Small intestine (tissue), 7 donors: ENCODE measurements around the gene KLRF2. TPM values are rescaled to one million over a fixed set of nuclear protein-coding genes. Genes with fewer than 3 reads are reported as not detected.

Source experiments
- DNase-seq, 2 donors: peaks; one replicate each; pipeline versions ENCODE4 v3.0.0 to v3.0.0-alpha.2; 2013
- FAIRE-seq: peaks from 2 replicates; lab custom pipeline; 2012; peaks lifted over from hg19 to GRCh38; lab: Jason Lieb, UNC
- H3K27ac ChIP-seq, 3 donors: one replicate each; pipeline ENCODE4 v1.5.1; 2013; ENCODE audit warnings: low read length in 2 of 3, mild to moderate bottlenecking in 2 of 3, control low read depth in 1 of 3, inconsistent platforms in 1 of 3, low read depth in 1 of 3, moderate library complexity in 1 of 3
- H3K27me3 ChIP-seq, 3 donors: one replicate each; pipeline ENCODE4 v1.6.1; 2013; ENCODE audit warnings: low read length in 3 of 3, inconsistent platforms in 1 of 3; ENCODE audit not compliant: control insufficient read depth in 3 of 3, insufficient read depth in 3 of 3
- H3K36me3 ChIP-seq, 3 donors: one replicate each; pipeline ENCODE4 v1.6.1; 2013; ENCODE audit warnings: low read length in 3 of 3, inconsistent platforms in 1 of 3, low read depth in 1 of 3, mild to moderate bottlenecking in 1 of 3, moderate library complexity in 1 of 3; ENCODE audit not compliant: control insufficient read depth in 3 of 3, insufficient read depth in 2 of 3
- H3K4me1 ChIP-seq, 3 donors: one replicate each; pipeline ENCODE4 v1.6.1; 2013; ENCODE audit warnings: low read length in 2 of 3, inconsistent platforms in 1 of 3, low read depth in 1 of 3, mild to moderate bottlenecking in 1 of 3, moderate library complexity in 1 of 3; ENCODE audit not compliant: control insufficient read depth in 3 of 3, insufficient read depth in 2 of 3
- H3K4me3 ChIP-seq, 3 donors: one replicate each; pipeline ENCODE4 v1.5.1; 2013; ENCODE audit warnings: low read length in 3 of 3, control low read depth in 1 of 3, inconsistent platforms in 1 of 3, low read depth in 1 of 3, mild to moderate bottlenecking in 1 of 3, moderate library complexity in 1 of 3
- H3K9me3 ChIP-seq, 2 donors: one replicate each; pipeline ENCODE4 v1.6.1; 2013; ENCODE audit warnings: low read depth in 1 of 2, low read length in 1 of 2; ENCODE audit not compliant: control insufficient read depth in 2 of 2, insufficient read depth in 1 of 2
- WGBS, 3 donors: extraction: QIAGEN DNeasy Blood & Tissue Kit; methylation state at CpG; one replicate each; pipeline ENCODE4 v1.1.7; 2013; 5-methylcytosine and 5-hydroxymethylcytosine counted together
- polyA plus RNA-seq, 4 donors: library from polyadenylated mRNA; stranded (reverse) in 3 of 4; unstranded in 1 of 4; fragments of 200-250 nt in 3 of 4; fragments of 120-200 nt in 1 of 4; gene quantifications; one replicate each; pipeline versions ENCODE4 v1.2.1 to v1.2.3, GENCODE V29; 2013
- donor health status: healthy with polysubstance abuse.
- donor health status: control.
- donor health status: control.
- donor health status: Bipolar disorder and iron deficiency.
- donor health status: healthy.

KLRF2 gene
- polyA plus RNA-seq, 4 donors = 0.75 TPM; not detected in 3

DNA sequence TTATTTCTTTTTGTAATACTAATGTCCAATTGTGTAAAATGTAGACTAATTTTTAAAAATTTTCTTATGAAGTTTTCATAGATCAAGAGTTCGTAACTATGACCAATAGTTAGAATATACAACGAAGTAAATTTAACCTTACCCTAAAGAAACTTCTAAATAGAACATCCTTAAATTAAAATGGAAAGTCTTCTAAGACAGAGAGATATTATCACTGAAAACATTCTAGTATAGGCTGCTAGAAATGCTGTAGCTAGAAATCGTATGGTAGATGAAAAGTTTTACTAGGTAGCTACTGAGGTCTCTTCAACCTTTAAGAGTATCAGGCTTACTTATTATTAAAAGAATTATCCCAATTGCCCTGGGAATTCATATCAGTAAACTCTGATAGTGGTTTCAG, 50.0 kb downstream of the KLRF2 start:
- DNase-seq = no peak
- H3K4me1 ChIP-seq = no peaks in the 10 kb centered on the region
- no peak overlapping the region for H3K27ac ChIP-seq
- H3K27me3 ChIP-seq = no peaks in the 10 kb centered on the region
- FAIRE-seq = peak; percentile 33
- H3K9me3 ChIP-seq = no peaks in the 10 kb centered on the region
- H3K4me3 ChIP-seq = no peak overlapping the region
- no peaks in the 10 kb centered on the region for H3K36me3 ChIP-seq
- WGBS, 3 donors = 60 to 77% (median 60%) methylated on average over 3 of the region's 3 CpGs

GRCh38 chr12:9932270-9932669, 51.0 kb downstream of the KLRF2 start, which contains the start of gene CLEC2A:
CLEC2A (minus strand) TSS chr12:9932370; CDS start chr12:9932329, 41 bp downstream.
- FAIRE-seq = no peak
- no peak within 1 kb of the TSS for H3K27ac ChIP-seq
- WGBS, 3 donors = 56 to 82% (median 77%) methylated on average over 6 of the region's 6 CpGs

GRCh38 chr12:9933958-9934357, 52.7 kb downstream of the KLRF2 start:
- Histone ChIP-seq H3K4me1 (no peaks in the 10 kb centered on the region), H3K27ac (no peak overlapping the region), H3K27me3 (no peaks in the 10 kb centered on the region), H3K9me3 (no peaks in the 10 kb centered on the region), H3K4me3 (no peak overlapping the region), H3K36me3 (no peaks in the 10 kb centered on the region)
- no peak for FAIRE-seq
- no peak for DNase-seq
- 91 to 96% (median 92%) methylated on average over 2 of the region's 2 CpGs for WGBS, 3 donors

More at GRCh38 chr12:9932270-9932669, 51.0 kb downstream of the KLRF2 start, which contains the start of gene CLEC2A:
- DNase-seq = no peak
- Histone ChIP-seq H3K27me3 (no peaks in the 10 kb centered on the region), H3K4me1 (no peaks in the 10 kb centered on the region), H3K9me3 (no peaks in the 10 kb centered on the region), H3K4me3 (no peak within 1 kb of the TSS), H3K36me3 (no peaks in the 10 kb centered on the region)

GRCh38 chr12:9935026-9935425, 53.7 kb downstream of the KLRF2 start:
- DNase-seq (no peak), FAIRE-seq (no peak)
- Histone ChIP-seq H3K9me3 (no peaks in the 10 kb centered on the region), H3K27me3 (no peaks in the 10 kb centered on the region), H3K4me3 (no peak overlapping the region), H3K27ac (no peak overlapping the region), H3K4me1 (no peaks in the 10 kb centered on the region), H3K36me3 (no peaks in the 10 kb centered on the region)
- WGBS, 3 donors = 90 to 100% (median 96%) methylated on average over 2 of the region's 2 CpGs

GRCh38 chr12:9936591-9936990, 55.3 kb downstream of the KLRF2 start:
- Histone ChIP-seq H3K36me3 (no peaks in the 10 kb centered on the region), H3K4me1 (no peaks in the 10 kb centered on the region), H3K27ac (no peak overlapping the region), H3K27me3 (no peaks in the 10 kb centered on the region), H3K4me3 (no peak overlapping the region), H3K9me3 (no peaks in the 10 kb centered on the region)
- DNase-seq (no peak), FAIRE-seq (no peak)
- 60 to 73% (median 65%) methylated on average over 10 of the region's 10 CpGs for WGBS, 3 donors

- H3K4me1 ChIP-seq = no peaks in the 10 kb centered on the region
- WGBS, 3 donors = 33 to 43% (median 41%) methylated on average over 2 of the region's 2 CpGs
- H3K27me3 ChIP-seq = peaks cover 0 to 5% (median 0%) of the 10 kb centered on the region in 3 donors
- FAIRE-seq (no peak), DNase-seq (no peak)
- H3K36me3 ChIP-seq = no peaks in the 10 kb centered on the region
- H3K4me3 ChIP-seq = no peak overlapping the region
- no peaks in the 10 kb centered on the region for H3K9me3 ChIP-seq
- H3K27ac ChIP-seq = no peak overlapping the region
Observed at GRCh38 chr12:9940375-9940774, 59.1 kb downstream of the KLRF2 start.

DNA sequence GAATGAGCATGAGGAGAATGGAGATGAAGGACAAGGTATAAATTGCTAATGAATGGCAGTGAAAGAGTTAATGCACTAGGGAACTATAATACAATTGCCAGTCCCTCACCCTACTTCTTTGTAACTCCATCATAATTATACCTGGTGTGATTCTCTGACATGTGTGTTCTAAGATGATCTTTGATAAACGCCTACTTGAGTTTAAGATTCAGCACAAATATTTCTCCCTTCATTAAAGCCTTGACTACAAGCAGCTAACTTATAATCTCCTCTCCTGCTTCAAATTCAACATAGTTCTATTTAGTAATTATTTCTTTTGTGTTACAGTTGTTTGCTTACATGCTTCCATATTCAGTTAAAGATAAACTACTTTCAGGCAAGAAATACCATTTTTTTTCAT, 60.5 kb downstream of the KLRF2 start:
- Histone ChIP-seq H3K36me3 (no peaks in the 10 kb centered on the region), H3K27ac (no peak overlapping the region), H3K4me3 (no peak overlapping the region), H3K4me1 (no peaks in the 10 kb centered on the region), H3K9me3 (no peaks in the 10 kb centered on the region), H3K27me3 (peaks cover 0 to 5% (median 0%) of the 10 kb centered on the region in 3 donors)
- no peak for FAIRE-seq
- WGBS, 3 donors = 59 to 80% (median 60%) methylated on average over 1 of the region's 1 CpG
- no peak for DNase-seq

- H3K4me1 ChIP-seq = no peaks in the 10 kb centered on the region
- H3K36me3 ChIP-seq = no peaks in the 10 kb centered on the region
- H3K27ac ChIP-seq = no peak overlapping the region
- DNase-seq (no peak), FAIRE-seq (no peak)
- peaks cover 0 to 5% (median 0%) of the 10 kb centered on the region in 3 donors for H3K27me3 ChIP-seq
- H3K9me3 ChIP-seq = no peaks in the 10 kb centered on the region
- WGBS, 3 donors = 47 to 52% (median 50%) methylated on average over 19 of the region's 19 CpGs
- no peak overlapping the region for H3K4me3 ChIP-seq
Observed at GRCh38 chr12:9943240-9943639, 62.0 kb downstream of the KLRF2 start.

DNA sequence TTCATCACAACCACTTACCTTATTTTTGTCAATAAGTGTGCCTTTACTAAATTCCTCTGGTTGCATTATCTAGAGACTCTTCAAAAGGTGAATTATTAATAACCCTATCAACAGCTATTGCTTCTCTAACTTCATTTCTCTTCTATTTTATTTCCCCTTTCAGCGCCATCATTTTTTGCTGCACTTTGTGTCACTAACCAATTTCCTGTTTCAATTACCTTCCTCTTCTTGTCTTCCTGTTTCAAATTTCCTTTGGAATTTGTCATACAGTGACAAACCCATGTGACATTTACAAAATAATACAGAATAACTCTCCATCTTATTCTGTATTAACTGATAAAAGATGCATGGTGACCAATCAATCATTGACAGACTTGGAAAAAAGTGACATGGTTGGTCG, 63.1 kb downstream of the KLRF2 start:
- Histone ChIP-seq H3K27me3 (peaks cover 0 to 5% (median 0%) of the 10 kb centered on the region in 3 donors), H3K4me3 (no peak overlapping the region), H3K4me1 (no peaks in the 10 kb centered on the region), H3K9me3 (no peaks in the 10 kb centered on the region), H3K27ac (no peak overlapping the region), H3K36me3 (no peaks in the 10 kb centered on the region)
- WGBS, 3 donors = 55 to 57% (median 56%) methylated on average over 2 of the region's 2 CpGs
- FAIRE-seq (no peak), DNase-seq (no peak)
